ENCODE measurements around the gene MRPL11. TPM values are rescaled to one million over a fixed set of nuclear protein-coding genes. Genes with fewer than 3 reads are reported as not detected.
A peak's percentile ranks its signal among the peaks of the same experiment; 100 is the strongest.
"Not testable (repeated sequence)": the region's sequence is repeated elsewhere in the genome, so short reads cannot be mapped to it uniquely, and the experiment has no call there.

MRPL11 gene
- polyA plus RNA-seq, 1 donor from 2014 or later, result 92.2 TPM

GRCh38 chr11:66457826-66458225 lies 19.2 kb upstream of the MRPL11 start:
- Mint-ChIP-seq H3K9me3 (peaks cover 0 to 2% (median 0%) of the 10 kb centered on the region in 3 donors), H3K27ac (no peak overlapping the region), H3K36me3 (no peaks in the 10 kb centered on the region), H3K4me1 (peaks cover 11 to 23% (median 17%) of the 10 kb centered on the region in 3 donors), H3K4me3 (peak overlapping the region in 2 of 4 donors; percentile 63 to 82), H3K27me3 (peaks cover 10% of the 10 kb centered on the region)

- peaks cover 13% of the 10 kb centered on the region for H3K27me3 Mint-ChIP-seq
- H3K27ac Mint-ChIP-seq, result no peak overlapping the region
- H3K36me3 Mint-ChIP-seq, result no peaks in the 10 kb centered on the region
- no peaks in the 10 kb centered on the region for H3K9me3 Mint-ChIP-seq
- no peak overlapping the region for H3K4me3 Mint-ChIP-seq
- peaks cover 11 to 19% (median 14%) of the 10 kb centered on the region in 3 donors for H3K4me1 Mint-ChIP-seq
Observed at GRCh38 chr11:66454828-66455227, 16.2 kb upstream of the MRPL11 start.

- no peak overlapping the region for H3K4me3 Mint-ChIP-seq
- peaks cover 13% of the 10 kb centered on the region for H3K27me3 Mint-ChIP-seq
- H3K27ac Mint-ChIP-seq, result no peak overlapping the region
- H3K36me3 Mint-ChIP-seq, result no peaks in the 10 kb centered on the region
- peaks cover 8 to 15% (median 10%) of the 10 kb centered on the region in 3 donors for H3K4me1 Mint-ChIP-seq
- H3K9me3 Mint-ChIP-seq, result no peaks in the 10 kb centered on the region
Observed at GRCh38 chr11:66454247-66454646, 15.6 kb upstream of the MRPL11 start.

GRCh38 chr11:66451663-66452062 lies 13.0 kb upstream of the MRPL11 start:
- Mint-ChIP-seq H3K27ac (no peak overlapping the region), H3K4me3 (no peak overlapping the region), H3K36me3 (no peaks in the 10 kb centered on the region), H3K4me1 (no peaks in the 10 kb centered on the region), H3K27me3 (peaks cover 13% of the 10 kb centered on the region), H3K9me3 (no peaks in the 10 kb centered on the region)

GRCh38 chr11:66450560-66450959 lies 11.9 kb upstream of the MRPL11 start:
- no peaks in the 10 kb centered on the region for H3K36me3 Mint-ChIP-seq
- H3K4me3 Mint-ChIP-seq, result no peak overlapping the region
- peaks cover 13% of the 10 kb centered on the region for H3K27me3 Mint-ChIP-seq
- H3K4me1 Mint-ChIP-seq, result no peaks in the 10 kb centered on the region
- H3K9me3 Mint-ChIP-seq, result peaks cover 0 to 2% (median 0%) of the 10 kb centered on the region in 3 donors
- no peak overlapping the region for H3K27ac Mint-ChIP-seq

GRCh38 chr11:66448523-66448922 lies 9.9 kb upstream of the MRPL11 start:
- Mint-ChIP-seq H3K36me3 (peaks cover 2% of the 10 kb centered on the region), H3K4me3 (no peak overlapping the region), H3K27me3 (peaks cover 4% of the 10 kb centered on the region), H3K27ac (no peak overlapping the region), H3K9me3 (peaks cover 0 to 5% (median 2%) of the 10 kb centered on the region in 3 donors), H3K4me1 (no peaks in the 10 kb centered on the region)

- Mint-ChIP-seq H3K4me1 (no peaks in the 10 kb centered on the region), H3K36me3 (peaks cover 2% of the 10 kb centered on the region), H3K27me3 (peaks cover 2% of the 10 kb centered on the region), H3K9me3 (peaks cover 2 to 15% (median 2%) of the 10 kb centered on the region in 3 donors), H3K4me3 (no peak overlapping the region), H3K27ac (no peak overlapping the region)
Observed at GRCh38 chr11:66447012-66447411, 8.4 kb upstream of the MRPL11 start.

- Mint-ChIP-seq H3K27ac (peak overlapping the region in 1 of 3 donors; percentile 41), H3K4me1 (peaks cover 0 to 5% (median 2%) of the 10 kb centered on the region in 3 donors), H3K36me3 (peaks cover 3% of the 10 kb centered on the region), H3K27me3 (no peaks in the 10 kb centered on the region), H3K4me3 (peak overlapping the region in 1 of 4 donors; percentile 43), H3K9me3 (peaks cover 2 to 15% (median 2%) of the 10 kb centered on the region in 3 donors)
Observed at GRCh38 chr11:66443602-66444001, 5.0 kb upstream of the MRPL11 start.

- Mint-ChIP-seq H3K4me1 (peaks cover 0 to 11% (median 7%) of the 10 kb centered on the region in 3 donors), H3K9me3 (peaks cover 2 to 15% (median 2%) of the 10 kb centered on the region in 3 donors)
- not testable (repeated sequence) for H3K27ac Mint-ChIP-seq, H3K27me3 Mint-ChIP-seq, H3K4me3 Mint-ChIP-seq, H3K36me3 Mint-ChIP-seq
Observed at GRCh38 chr11:66440940-66441282, 2.3 kb upstream of the MRPL11 start.

- peaks cover 0 to 11% (median 7%) of the 10 kb centered on the region in 3 donors for H3K4me1 Mint-ChIP-seq
- H3K27me3 Mint-ChIP-seq, H3K36me3 Mint-ChIP-seq, H3K27ac Mint-ChIP-seq, H3K4me3 Mint-ChIP-seq: not testable (repeated sequence)
- H3K9me3 Mint-ChIP-seq, result peaks cover 0 to 15% (median 2%) of the 10 kb centered on the region in 3 donors
Observed at GRCh38 chr11:66440101-66440939, 1.7 kb upstream of the MRPL11 start.

GRCh38 chr11:66437979-66438503 lies 607 bp downstream of the MRPL11 start:
- Mint-ChIP-seq H3K27me3 (no peaks in the 10 kb centered on the region), H3K27ac (peak overlapping the region in 2 of 3 donors; percentile 49 to 99), H3K4me3 (peak overlapping the region; percentile 83 to 98 (median 94)), H3K36me3 (peaks cover 10% of the 10 kb centered on the region), H3K9me3 (peaks cover 0 to 5% (median 2%) of the 10 kb centered on the region in 3 donors), H3K4me1 (peaks cover 0 to 11% (median 7%) of the 10 kb centered on the region in 3 donors)

- Mint-ChIP-seq H3K4me3 (no peak overlapping the region), H3K27ac (no peak overlapping the region), H3K9me3 (no peaks in the 10 kb centered on the region), H3K4me1 (peaks cover 0 to 6% (median 5%) of the 10 kb centered on the region in 3 donors), H3K27me3 (no peaks in the 10 kb centered on the region), H3K36me3 (peaks cover 18% of the 10 kb centered on the region)
Observed at GRCh38 chr11:66432597-66432996, 6.1 kb downstream of the MRPL11 start.

GRCh38 chr11:66431871-66432329 lies 6.7 kb downstream of the MRPL11 start:
- not testable (repeated sequence) for H3K27ac Mint-ChIP-seq, H3K4me3 Mint-ChIP-seq, H3K27me3 Mint-ChIP-seq, H3K9me3 Mint-ChIP-seq, H3K4me1 Mint-ChIP-seq
- H3K36me3 Mint-ChIP-seq, result peaks cover 18% of the 10 kb centered on the region

GRCh38 chr11:66431287-66431686 lies 7.4 kb downstream of the MRPL11 start:
- Mint-ChIP-seq H3K4me3 (peak overlapping the region in 1 of 4 donors; percentile 11), H3K36me3 (peaks cover 18% of the 10 kb centered on the region)
- not testable (repeated sequence) for H3K27me3 Mint-ChIP-seq, H3K9me3 Mint-ChIP-seq, H3K27ac Mint-ChIP-seq, H3K4me1 Mint-ChIP-seq

- Mint-ChIP-seq H3K4me3 (peak overlapping the region in 1 of 4 donors; percentile 21), H3K27ac (peak overlapping the region in 1 of 3 donors; percentile 52), H3K9me3 (no peaks in the 10 kb centered on the region), H3K36me3 (peaks cover 16% of the 10 kb centered on the region), H3K27me3 (no peaks in the 10 kb centered on the region), H3K4me1 (peaks cover 0 to 6% (median 3%) of the 10 kb centered on the region in 3 donors)
Observed at GRCh38 chr11:66429983-66430602, 8.6 kb downstream of the MRPL11 start.
